Tibial artery (tissue), 4 donors: ENCODE results near the gene RBM7.

ENCODE experiments used
- DNase-seq, 2 donors: peaks; one replicate each; pipeline ENCODE4 v3.0.0-alpha.2; 2019
- H3K27ac ChIP-seq, 2 donors: fragments of 200-600 bp; sonication (generic) in 1 of 2; 1 replicate in 1 of 2; 2 replicates in 1 of 2; pipeline ENCODE4 v1.5.1; 2018 to 2019; ENCODE audit warnings: mild to moderate bottlenecking in 1 of 2
- H3K27me3 ChIP-seq, 2 donors: fragments of 200-600 bp; sonication (generic) in 1 of 2; one replicate each; pipeline versions ENCODE4 v1.5.1 to v1.6.0; 2016 to 2019
- H3K36me3 ChIP-seq, 3 donors: fragments of 200-600 bp; sonication (generic) in 2 of 3; one replicate each; pipeline ENCODE4 v1.5.1; 2016 to 2019; ENCODE audit warnings: mild to moderate bottlenecking in 2 of 3
- H3K4me1 ChIP-seq, 4 donors: fragments of 200-600 bp; sonication (generic) in 2 of 4; 1 replicate in 3 of 4; 2 replicates in 1 of 4; pipeline ENCODE4 v1.5.1; 2016 to 2019
- H3K4me3 ChIP-seq, 2 donors: fragments of 200-600 bp; sonication (generic) in 1 of 2; 1 replicate in 1 of 2; 2 replicates in 1 of 2; pipeline ENCODE4 v1.5.1; 2018 to 2019; ENCODE audit warnings: mild to moderate bottlenecking in 2 of 2
- H3K9me3 ChIP-seq, 3 donors: fragments of 200-600 bp; sonication (generic) in 1 of 3; one replicate each; pipeline ENCODE4 v1.5.1; 2016 to 2019
- CTCF ChIP-seq, 2 experiments: fragments of 200-600 bp in 1 of 2; fragments of 450-650 bp in 1 of 2; IDR thresholded peaks; one replicate each; pipeline ENCODE4 v1.5.1; 2017 to 2019; ENCODE audit warnings: antibody characterized with exemption in 2 of 2, mild to moderate bottlenecking in 1 of 2, moderate library complexity in 1 of 2
- intact Hi-C: fragments of 100-400 bp; cut with DNase I; formaldehyde crosslinking; loops from one replicate; pipeline ENCODE4 v1.15.0; 2023; ENCODE audit warnings: low total_unique reads

RBM7 gene

GRCh38 chr11:114396916-114397315 lies 3.5 kb upstream of the RBM7 start:
- DNase-seq, result no peak
- H3K4me3 ChIP-seq, result no peak overlapping the region
- no peaks in the 10 kb centered on the region for H3K36me3 ChIP-seq
- H3K4me1 ChIP-seq, result peaks cover 0 to 18% (median 7%) of the 10 kb centered on the region in 4 donors
- intact Hi-C loops, result no loop called here
- TF ChIP-seq CTCF (IDR thresholded peaks at IDR 0.05), result no peak
- no peaks in the 10 kb centered on the region for H3K27me3 ChIP-seq
- H3K27ac ChIP-seq, result no peak overlapping the region
- no peaks in the 10 kb centered on the region for H3K9me3 ChIP-seq

- intact Hi-C loops, result no loop called here
- no peak for DNase-seq
- no peak overlapping the region for H3K27ac ChIP-seq
Observed at GRCh38 chr11:114397349-114397982, 3.0 kb upstream of the RBM7 start.

GRCh38 chr11:114398303-114398920 lies 2.1 kb upstream of the RBM7 start:
- Histone ChIP-seq H3K27me3 (no peaks in the 10 kb centered on the region), H3K27ac (peak overlapping the region in 1 of 2 donors; percentile 98), H3K4me1 (peaks cover 0 to 32% (median 12%) of the 10 kb centered on the region in 4 donors), H3K9me3 (no peaks in the 10 kb centered on the region), H3K36me3 (no peaks in the 10 kb centered on the region), H3K4me3 (no peak overlapping the region)
- no peak for TF ChIP-seq CTCF (IDR thresholded peaks at IDR 0.05)
- intact Hi-C loops, result no loop called here
- DNase-seq, result no peak

More at GRCh38 chr11:114397349-114397982, 3.0 kb upstream of the RBM7 start:
- H3K36me3 ChIP-seq, result no peaks in the 10 kb centered on the region
- TF ChIP-seq CTCF (IDR thresholded peaks at IDR 0.05), result no peak
- no peaks in the 10 kb centered on the region for H3K9me3 ChIP-seq
- H3K27me3 ChIP-seq, result no peaks in the 10 kb centered on the region
- H3K4me3 ChIP-seq, result no peak overlapping the region
- peaks cover 0 to 22% (median 8%) of the 10 kb centered on the region in 4 donors for H3K4me1 ChIP-seq

- H3K27me3 ChIP-seq, result no peaks in the 10 kb centered on the region
- H3K4me3 ChIP-seq, result peak overlapping the region; percentile 83 to 91
- H3K4me1 ChIP-seq, result peaks cover 0 to 44% (median 16%) of the 10 kb centered on the region in 4 donors
- no peak for TF ChIP-seq CTCF (IDR thresholded peaks at IDR 0.05)
- H3K27ac ChIP-seq, result peak overlapping the region; percentile 98 to 99
- H3K36me3 ChIP-seq, result no peaks in the 10 kb centered on the region
- peak in 1 of 2 donors; percentile 63 for DNase-seq
- intact Hi-C loops, result loop anchor here (5.0 kb wide), 1 partner anchor 38 kb away; the partner anchor contains the start of gene REXO2
- no peaks in the 10 kb centered on the region for H3K9me3 ChIP-seq
Observed at GRCh38 chr11:114399490-114400215, 813 bp upstream of the RBM7 start.

GRCh38 chr11:114400915-114401223 lies 403 bp downstream of the RBM7 start:
- Histone ChIP-seq H3K27me3 (no peaks in the 10 kb centered on the region), H3K9me3 (no peaks in the 10 kb centered on the region), H3K4me3 (peak overlapping the region; percentile 83 to 91), H3K27ac (peak overlapping the region; percentile 98 to 99), H3K4me1 (peaks cover 0 to 53% (median 16%) of the 10 kb centered on the region in 4 donors), H3K36me3 (peaks cover 2 to 7% (median 3%) of the 10 kb centered on the region in 3 donors)
- no peak for TF ChIP-seq CTCF (IDR thresholded peaks at IDR 0.05)
- no peak for DNase-seq
- intact Hi-C loops, result loop anchor here (5.0 kb wide), 1 partner anchor 36 kb away; the partner anchor contains the start of gene REXO2
